ENCODE results near the gene HACD3.

Gene HACD3

DNA sequence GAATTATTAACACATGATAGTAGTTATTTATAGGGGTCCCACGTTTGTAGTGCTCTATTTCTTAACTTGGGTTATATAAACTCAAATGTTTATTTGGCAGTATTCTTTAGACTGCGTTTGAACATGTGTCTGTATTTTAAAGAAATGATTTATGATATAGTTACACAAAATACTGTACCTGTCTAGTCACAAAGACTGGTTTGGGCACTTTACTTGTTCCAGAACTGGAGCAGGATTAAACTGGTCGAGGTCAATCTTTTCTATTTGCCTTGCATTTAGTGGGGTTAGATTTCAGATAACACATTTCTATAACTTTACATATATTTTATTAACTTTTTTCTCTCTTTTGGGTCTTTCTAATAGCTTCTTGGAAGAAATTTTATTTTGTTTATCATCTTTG, 39.5 kb downstream of the HACD3 start:
- TF ChIP-seq GATA2 (IDR thresholded peaks at IDR 0.05; ENCODE audit: low read depth, low read length) (no peak), GATA3 (IDR thresholded peaks at IDR 0.05; ENCODE audit: low read depth, low read length) (no peak)

DNA sequence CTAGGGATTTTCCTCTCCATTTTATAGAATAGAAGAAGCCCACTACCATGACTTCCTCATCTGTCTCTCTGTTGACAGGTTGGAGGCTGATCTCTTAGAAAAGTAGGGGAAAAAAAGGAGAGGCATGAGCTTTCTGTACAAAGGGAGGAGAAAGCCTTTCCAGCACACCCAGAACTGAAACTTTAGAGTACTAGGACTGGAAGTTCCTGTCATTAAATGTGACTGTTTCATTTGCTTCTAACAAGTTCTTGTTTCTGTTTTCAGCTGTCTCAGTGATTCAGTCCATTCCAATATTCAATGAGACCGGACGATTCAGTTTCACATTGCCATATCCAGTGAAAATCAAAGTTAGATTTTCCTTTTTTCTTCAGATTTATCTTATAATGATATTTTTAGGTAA, 41.7 kb downstream of the HACD3 start:
- TF ChIP-seq GATA3 (IDR thresholded peaks at IDR 0.05; ENCODE audit: low read depth, low read length), result no peak
- no peak for TF ChIP-seq GATA2 (IDR thresholded peaks at IDR 0.05; ENCODE audit: low read depth, low read length)

- TF ChIP-seq GATA3 (IDR thresholded peaks at IDR 0.05; ENCODE audit: low read depth, low read length) (no peak), GATA2 (IDR thresholded peaks at IDR 0.05; ENCODE audit: low read depth, low read length) (no peak)
Observed at GRCh38 chr15:65576664-65577063, 46.4 kb downstream of the HACD3 start.

- no peak for TF ChIP-seq GATA3 (IDR thresholded peaks at IDR 0.05; ENCODE audit: low read depth, low read length)
- TF ChIP-seq GATA2 (IDR thresholded peaks at IDR 0.05; ENCODE audit: low read depth, low read length), result no peak
Observed at GRCh38 chr15:65577129-65577996, 47.1 kb downstream of the HACD3 start.

DNA sequence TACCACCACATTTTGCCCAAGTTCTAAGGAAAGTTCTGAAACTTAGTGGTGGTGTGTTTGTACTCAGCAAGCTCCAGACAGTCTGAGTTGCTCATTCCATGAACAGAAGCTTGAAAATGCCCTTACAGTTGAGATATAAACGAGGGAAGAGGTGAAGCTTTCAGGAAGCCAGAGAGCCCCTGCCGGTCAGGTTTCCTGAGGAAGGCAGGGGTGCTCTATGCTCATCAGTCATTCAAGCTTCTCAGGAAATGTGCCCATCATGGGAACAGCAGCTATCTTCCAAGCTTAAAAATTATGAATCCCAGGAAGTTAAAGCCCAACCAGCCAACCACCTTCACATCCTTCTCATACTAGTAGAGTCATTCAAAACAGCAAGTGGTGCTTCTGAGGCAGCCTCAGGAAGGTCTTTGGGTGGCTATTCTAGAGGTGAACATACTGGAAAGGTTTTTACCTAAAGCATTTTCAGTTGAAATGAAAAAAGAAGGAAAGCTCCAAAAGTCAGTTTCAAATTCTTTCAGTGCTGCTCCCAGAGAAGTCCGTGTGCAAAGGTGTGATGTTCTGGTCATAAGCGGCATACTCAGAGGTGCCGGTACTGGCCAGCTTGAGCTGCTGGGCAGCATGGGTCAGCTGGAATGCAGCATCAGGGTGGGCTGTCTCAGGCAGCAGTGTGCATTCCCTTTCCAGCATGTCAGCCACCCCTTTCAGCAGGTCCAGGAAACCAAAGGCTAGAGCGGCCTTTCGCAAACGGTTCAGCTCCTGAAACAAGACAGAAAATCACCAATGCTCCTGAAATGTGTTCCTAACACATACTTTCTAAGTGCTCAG, 48.9 kb downstream of the HACD3 start:
- TF ChIP-seq GATA3 (IDR thresholded peaks at IDR 0.05; ENCODE audit: low read depth, low read length), result no peak
- TF ChIP-seq GATA2 (IDR thresholded peaks at IDR 0.05; ENCODE audit: low read depth, low read length), result no peak

GRCh38 chr15:65579762-65580161, 49.5 kb downstream of the HACD3 start:
- TF ChIP-seq GATA2 (IDR thresholded peaks at IDR 0.05; ENCODE audit: low read depth, low read length), result no peak
- TF ChIP-seq GATA3 (IDR thresholded peaks at IDR 0.05; ENCODE audit: low read depth, low read length), result no peak

GRCh38 chr15:65580287-65580686, 50.0 kb downstream of the HACD3 start:
- TF ChIP-seq GATA3 (IDR thresholded peaks at IDR 0.05; ENCODE audit: low read depth, low read length) (no peak), GATA2 (IDR thresholded peaks at IDR 0.05; ENCODE audit: low read depth, low read length) (no peak)

- no peak for TF ChIP-seq GATA2 (IDR thresholded peaks at IDR 0.05; ENCODE audit: low read depth, low read length)
- no peak for TF ChIP-seq GATA3 (IDR thresholded peaks at IDR 0.05; ENCODE audit: low read depth, low read length)
Observed at GRCh38 chr15:65583701-65584100, 53.4 kb downstream of the HACD3 start.

- TF ChIP-seq GATA3 (IDR thresholded peaks at IDR 0.05; ENCODE audit: low read depth, low read length) (no peak), GATA2 (IDR thresholded peaks at IDR 0.05; ENCODE audit: low read depth, low read length) (no peak)
Observed at GRCh38 chr15:65584241-65584640, 54.0 kb downstream of the HACD3 start.

- TF ChIP-seq GATA3 (IDR thresholded peaks at IDR 0.05; ENCODE audit: low read depth, low read length), result no peak
- TF ChIP-seq GATA2 (IDR thresholded peaks at IDR 0.05; ENCODE audit: low read depth, low read length), result no peak
Observed at GRCh38 chr15:65587094-65587493, 56.8 kb downstream of the HACD3 start.

- TF ChIP-seq GATA3 (IDR thresholded peaks at IDR 0.05; ENCODE audit: low read depth, low read length) (no peak), GATA2 (IDR thresholded peaks at IDR 0.05; ENCODE audit: low read depth, low read length) (no peak)
Observed at GRCh38 chr15:65595960-65596359, 65.7 kb downstream of the HACD3 start.

DNA sequence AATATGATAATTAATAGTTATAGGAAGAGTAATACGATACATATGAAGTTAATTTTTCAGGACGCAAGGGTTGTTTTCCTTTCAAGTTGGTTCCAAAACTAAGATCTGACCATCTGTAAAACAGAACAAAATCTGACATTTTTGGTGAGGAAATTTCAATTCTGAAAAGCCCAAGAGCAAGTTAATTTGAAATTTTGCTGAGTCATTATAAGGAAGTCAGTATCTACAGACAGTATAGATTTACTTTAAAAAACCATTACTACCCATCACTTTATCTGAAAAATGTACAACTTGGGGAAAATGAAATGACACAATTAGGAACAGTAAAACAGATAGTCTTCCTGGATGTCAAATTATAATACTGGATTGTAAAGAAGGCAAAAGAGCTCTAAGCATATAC, 68.2 kb downstream of the HACD3 start:
- no peak for TF ChIP-seq GATA2 (IDR thresholded peaks at IDR 0.05; ENCODE audit: low read depth, low read length)
- TF ChIP-seq GATA3 (IDR thresholded peaks at IDR 0.05; ENCODE audit: low read depth, low read length), result no peak

DNA sequence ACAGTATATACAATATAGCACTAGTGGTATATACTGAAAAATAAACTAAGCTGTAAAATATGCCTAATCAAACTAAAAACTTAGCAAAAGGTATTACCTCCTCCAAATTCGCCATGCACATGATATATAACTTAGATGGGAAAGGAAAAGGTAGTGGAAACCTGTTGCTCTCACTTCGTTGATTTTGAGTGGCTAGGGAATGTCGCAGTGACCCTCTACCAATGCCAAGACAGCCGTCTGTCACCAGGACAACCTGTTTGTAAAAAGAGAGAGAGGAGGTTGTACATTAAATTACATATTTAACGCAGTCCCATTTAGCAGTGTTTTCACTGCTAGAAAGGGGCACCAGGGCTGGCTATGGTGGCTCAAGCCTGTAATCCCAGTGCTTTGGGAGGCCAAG, 69.4 kb downstream of the HACD3 start:
- TF ChIP-seq GATA3 (IDR thresholded peaks at IDR 0.05; ENCODE audit: low read depth, low read length), result no peak
- TF ChIP-seq GATA2 (IDR thresholded peaks at IDR 0.05; ENCODE audit: low read depth, low read length), result no peak

DNA sequence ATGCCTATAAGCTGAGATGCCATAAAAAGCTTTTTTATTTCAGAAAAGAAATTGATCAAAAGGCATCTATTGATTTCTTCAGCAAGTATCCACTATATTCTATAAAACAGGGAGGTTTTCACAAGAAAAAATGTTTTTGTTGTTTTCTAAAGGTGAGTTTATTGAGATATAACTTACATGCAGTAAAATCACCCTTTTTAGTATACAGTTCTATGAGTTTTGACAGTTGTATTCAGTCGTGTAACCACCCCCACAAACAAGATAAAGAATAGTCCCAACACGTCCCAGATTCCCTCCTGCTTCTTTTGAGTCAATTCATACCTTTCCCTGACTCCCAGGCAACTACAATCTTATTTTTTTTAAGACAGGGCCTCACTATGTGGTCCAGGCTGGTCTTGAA, 72.9 kb downstream of the HACD3 start:
- TF ChIP-seq GATA2 (IDR thresholded peaks at IDR 0.05; ENCODE audit: low read depth, low read length) (no peak), GATA3 (IDR thresholded peaks at IDR 0.05; ENCODE audit: low read depth, low read length) (no peak)

DNA sequence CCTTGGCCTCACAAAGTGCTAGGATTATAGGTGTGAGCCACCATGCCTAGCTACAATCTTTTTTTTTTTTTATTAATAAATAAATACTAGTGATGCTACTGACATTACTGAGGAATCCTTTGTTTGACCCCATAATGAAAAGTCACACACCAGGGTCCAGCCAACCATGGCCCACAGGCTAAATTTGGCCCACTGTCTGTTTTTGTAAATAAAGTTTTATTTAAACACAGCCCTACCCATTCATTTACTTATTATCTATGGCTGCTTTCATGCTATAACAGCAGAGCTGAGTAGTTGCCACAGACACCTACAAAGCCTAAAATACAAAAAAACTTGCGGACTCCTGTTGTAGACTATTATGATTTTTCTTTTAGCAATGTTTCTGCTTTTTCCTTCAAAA, 73.3 kb downstream of the HACD3 start:
- TF ChIP-seq GATA3 (IDR thresholded peaks at IDR 0.05; ENCODE audit: low read depth, low read length) (no peak), GATA2 (IDR thresholded peaks at IDR 0.05; ENCODE audit: low read depth, low read length) (no peak)

All from SH-SY5Y (cell line).